ENCODE results near the gene LRRC14B. TPM values are rescaled to one million over a fixed set of nuclear protein-coding genes. Genes with fewer than 3 reads are reported as not detected.
"Not testable (repeated sequence)": the region's sequence is repeated elsewhere in the genome, so short reads cannot be mapped to it uniquely, and the experiment has no call there.

The LRRC14B gene
- total and polyA plus RNA-seq, 2 donors (not counting 1 experiment from before 2014, with no cell fraction given): not detected

DNA sequence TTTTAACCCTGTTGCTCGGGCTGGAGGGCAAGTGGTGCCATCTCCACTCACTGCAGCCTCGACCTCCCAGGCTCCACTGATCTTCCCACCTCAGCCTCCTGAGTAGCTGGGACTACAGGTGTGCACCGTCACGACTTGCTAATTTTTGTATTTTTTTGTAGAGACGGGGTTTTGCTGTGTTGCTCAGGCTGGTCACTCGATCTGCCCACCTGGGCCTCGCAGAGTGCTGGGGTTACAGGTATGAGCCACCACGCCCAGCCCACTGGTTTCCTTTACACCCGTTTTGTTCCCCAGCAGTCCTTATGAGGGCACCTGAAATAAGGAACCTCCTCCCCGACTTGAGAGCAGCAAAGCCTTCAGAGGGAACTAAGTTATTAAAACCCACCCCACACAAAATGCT is 24.8 kb downstream of the LRRC14B start:
- not testable (repeated sequence) for H3K4me1 ChIP-seq (ENCODE audit: control insufficient read depth, extremely low read depth, insufficient read depth, low read length); H4K20me1 ChIP-seq (ENCODE audit: control insufficient read depth, extremely low read depth, insufficient read depth, low read length); H3K27me3 ChIP-seq (ENCODE audit: control insufficient read depth, insufficient read depth, low read length); H2AFZ ChIP-seq (ENCODE audit: low read length); H3K36me3 ChIP-seq (ENCODE audit: control insufficient read depth, insufficient read depth, low read length); H3K4me2 ChIP-seq (ENCODE audit: extremely low read depth, insufficient read depth, low read length); H3K9ac ChIP-seq (ENCODE audit: insufficient read depth, low read length); DNase-seq (ENCODE audit: low read depth in 2 of 2); H3K27ac ChIP-seq (ENCODE audit: insufficient read depth, low read length); H3K9me3 ChIP-seq (ENCODE audit: control insufficient read depth, insufficient read depth, low read depth, low read length); H3K4me3 ChIP-seq (replicated peaks in 1 of 4; ENCODE audit: control extremely low read depth in 1 of 4, insufficient read depth in 1 of 4, low read depth in 3 of 4, low read length in 4 of 4)
- H3K79me2 ChIP-seq (ENCODE audit: control insufficient read depth, insufficient read depth, low read length): peaks cover 45% of the 10 kb centered on the region

- Histone ChIP-seq H3K79me2 (ENCODE audit: control insufficient read depth, insufficient read depth, low read length) (peaks cover 62% of the 10 kb centered on the region), H3K4me2 (ENCODE audit: extremely low read depth, insufficient read depth, low read length) (peak within 1 kb of the TSS; percentile 99), H3K9ac (ENCODE audit: insufficient read depth, low read length) (peak within 1 kb of the TSS; percentile 88), H3K27ac (ENCODE audit: insufficient read depth, low read length) (peak within 1 kb of the TSS; percentile 82), H3K4me3 (replicated peaks in 1 of 4; ENCODE audit: control extremely low read depth in 1 of 4, insufficient read depth in 1 of 4, low read depth in 3 of 4, low read length in 4 of 4) (peak within 1 kb of the TSS; percentile 75 to 93 (median 88)), H2AFZ (ENCODE audit: low read length) (peak within 1 kb of the TSS; percentile 64)
- TF ChIP-seq, protein P1, sequence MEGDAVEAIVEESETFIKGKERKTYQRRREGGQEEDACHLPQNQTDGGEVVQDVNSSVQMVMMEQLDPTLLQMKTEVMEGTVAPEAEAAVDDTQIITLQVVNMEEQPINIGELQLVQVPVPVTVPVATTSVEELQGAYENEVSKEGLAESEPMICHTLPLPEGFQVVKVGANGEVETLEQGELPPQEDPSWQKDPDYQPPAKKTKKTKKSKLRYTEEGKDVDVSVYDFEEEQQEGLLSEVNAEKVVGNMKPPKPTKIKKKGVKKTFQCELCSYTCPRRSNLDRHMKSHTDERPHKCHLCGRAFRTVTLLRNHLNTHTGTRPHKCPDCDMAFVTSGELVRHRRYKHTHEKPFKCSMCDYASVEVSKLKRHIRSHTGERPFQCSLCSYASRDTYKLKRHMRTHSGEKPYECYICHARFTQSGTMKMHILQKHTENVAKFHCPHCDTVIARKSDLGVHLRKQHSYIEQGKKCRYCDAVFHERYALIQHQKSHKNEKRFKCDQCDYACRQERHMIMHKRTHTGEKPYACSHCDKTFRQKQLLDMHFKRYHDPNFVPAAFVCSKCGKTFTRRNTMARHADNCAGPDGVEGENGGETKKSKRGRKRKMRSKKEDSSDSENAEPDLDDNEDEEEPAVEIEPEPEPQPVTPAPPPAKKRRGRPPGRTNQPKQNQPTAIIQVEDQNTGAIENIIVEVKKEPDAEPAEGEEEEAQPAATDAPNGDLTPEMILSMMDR (conservative IDR thresholded peaks at IDR 0.05 in 1 of 2, IDR thresholded peaks at IDR 0.05 in 1 of 2; ENCODE audit: low read depth in 1 of 2, low read length in 2 of 2): peak; percentile 26 to 48
- H4K20me1 ChIP-seq (ENCODE audit: control insufficient read depth, extremely low read depth, insufficient read depth, low read length); H3K9me3 ChIP-seq (ENCODE audit: control insufficient read depth, insufficient read depth, low read depth, low read length); H3K27me3 ChIP-seq (ENCODE audit: control insufficient read depth, insufficient read depth, low read length); H3K36me3 ChIP-seq (ENCODE audit: control insufficient read depth, insufficient read depth, low read length); H3K4me1 ChIP-seq (ENCODE audit: control insufficient read depth, extremely low read depth, insufficient read depth, low read length): not testable (repeated sequence)
- peak; percentile 78 to 90 for DNase-seq (ENCODE audit: low read depth in 2 of 2)
Measured at GRCh38 chr5:217494-218456, 26.5 kb downstream of the LRRC14B start, which contains the start of the genes CCDC127 and SDHA. Gene CCDC127 (minus strand): TSS chr5:218153. CDS start chr5:216849, 1,304 bp downstream. Gene SDHA (plus strand): TSS chr5:218320. CDS start chr5:218356, 36 bp downstream.

- no peaks in the 10 kb centered on the region for H3K27me3 ChIP-seq (ENCODE audit: control insufficient read depth, insufficient read depth, low read length)
- H3K36me3 ChIP-seq (ENCODE audit: control insufficient read depth, insufficient read depth, low read length): no peaks in the 10 kb centered on the region
- H3K9ac ChIP-seq (ENCODE audit: insufficient read depth, low read length): peak overlapping the region; percentile 88
- TF ChIP-seq, protein P1 (conservative IDR thresholded peaks at IDR 0.05 in 1 of 2, IDR thresholded peaks at IDR 0.05 in 1 of 2; ENCODE audit: low read depth in 1 of 2, low read length in 2 of 2): no peak
- H3K4me2 ChIP-seq (ENCODE audit: extremely low read depth, insufficient read depth, low read length): peak overlapping the region; percentile 99
- no peak overlapping the region for H2AFZ ChIP-seq (ENCODE audit: low read length)
- H3K27ac ChIP-seq (ENCODE audit: insufficient read depth, low read length): peak overlapping the region; percentile 82
- no peaks in the 10 kb centered on the region for H3K9me3 ChIP-seq (ENCODE audit: control insufficient read depth, insufficient read depth, low read depth, low read length)
- H3K4me1 ChIP-seq (ENCODE audit: control insufficient read depth, extremely low read depth, insufficient read depth, low read length): peaks cover 9% of the 10 kb centered on the region
- H3K4me3 ChIP-seq (replicated peaks in 1 of 4; ENCODE audit: control extremely low read depth in 1 of 4, insufficient read depth in 1 of 4, low read depth in 3 of 4, low read length in 4 of 4): peak overlapping the region; percentile 75 to 93 (median 88)
- H4K20me1 ChIP-seq (ENCODE audit: control insufficient read depth, extremely low read depth, insufficient read depth, low read length): peaks cover 4% of the 10 kb centered on the region
- DNase-seq (ENCODE audit: low read depth in 2 of 2): peak; percentile 19 to 36
- peaks cover 63% of the 10 kb centered on the region for H3K79me2 ChIP-seq (ENCODE audit: control insufficient read depth, insufficient read depth, low read length)
Measured at GRCh38 chr5:218457-219291, 27.4 kb downstream of the LRRC14B start.
